ENCODE measurements around the gene GDI2.
"Not testable (repeated sequence)": the region's sequence is repeated elsewhere in the genome, so short reads cannot be mapped to it uniquely, and the experiment has no call there.

The GDI2 gene

GRCh38 chr10:5813341-5814109, at the start of gene GDI2:
TSS of gene GDI2 (minus strand) at chr10:5813434. CDS start at chr10:5813258, 176 bp downstream.
- DNase-seq, result peak; percentile 98

GRCh38 chr10:5862360-5862961, 49.2 kb upstream of the GDI2 start:
- DNase-seq, result no peak

DNA sequence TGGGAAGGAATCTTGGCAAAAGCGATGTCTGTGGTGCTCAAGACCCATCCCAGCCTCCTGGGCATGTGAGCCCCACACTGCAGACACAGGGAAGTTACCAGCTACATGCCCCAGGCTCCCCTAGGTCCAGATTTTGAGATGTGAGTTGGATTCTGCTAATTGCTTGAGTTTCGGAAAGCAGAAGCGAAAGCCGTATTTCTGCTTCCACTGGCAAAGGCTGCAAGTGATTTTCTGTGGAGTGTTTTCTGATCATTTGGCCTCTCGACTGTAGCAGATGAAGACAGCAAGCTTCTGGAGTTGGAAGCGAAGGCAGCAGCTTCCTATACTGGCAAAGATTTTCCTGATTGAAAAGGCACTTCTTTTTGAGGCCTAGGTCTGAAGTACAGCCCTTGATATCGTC, 46.8 kb upstream of the GDI2 start:
- DNase-seq, result no peak

DNA sequence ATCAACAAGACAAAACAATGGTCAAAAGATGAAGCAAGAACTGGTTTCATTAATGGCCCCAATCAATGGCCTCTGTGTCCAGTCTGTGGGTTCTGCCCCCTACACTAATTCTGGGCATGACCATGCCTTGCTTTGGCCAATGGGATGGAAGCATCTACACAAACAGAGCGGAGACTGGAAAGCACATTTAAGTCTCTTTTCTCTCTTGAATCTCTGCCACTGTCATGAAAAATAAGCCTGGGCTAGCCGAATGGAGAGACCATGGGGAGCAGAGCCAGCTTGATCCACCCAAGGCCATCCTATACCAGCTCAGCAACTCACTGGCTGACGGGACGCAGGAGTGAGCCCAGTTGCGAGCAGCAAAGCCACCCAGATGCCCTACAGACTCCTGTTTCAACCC, 45.6 kb upstream of the GDI2 start:
- no peak for DNase-seq

DNA sequence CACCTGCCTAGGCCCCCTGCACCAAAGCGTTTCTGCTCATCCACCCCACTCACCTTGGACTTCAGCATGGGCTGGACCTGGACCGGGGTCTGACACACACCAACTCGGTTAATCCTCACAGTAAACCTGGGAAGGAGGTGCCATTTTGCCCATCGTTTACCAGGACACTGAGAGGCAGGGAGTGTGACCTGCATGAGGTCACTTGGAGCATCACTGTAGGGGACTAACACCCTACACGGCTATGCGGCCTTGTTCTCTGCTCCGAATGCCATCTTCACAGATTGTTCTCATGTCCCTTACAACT, 43.4 kb upstream of the GDI2 start:
- DNase-seq, result no peak

DNA sequence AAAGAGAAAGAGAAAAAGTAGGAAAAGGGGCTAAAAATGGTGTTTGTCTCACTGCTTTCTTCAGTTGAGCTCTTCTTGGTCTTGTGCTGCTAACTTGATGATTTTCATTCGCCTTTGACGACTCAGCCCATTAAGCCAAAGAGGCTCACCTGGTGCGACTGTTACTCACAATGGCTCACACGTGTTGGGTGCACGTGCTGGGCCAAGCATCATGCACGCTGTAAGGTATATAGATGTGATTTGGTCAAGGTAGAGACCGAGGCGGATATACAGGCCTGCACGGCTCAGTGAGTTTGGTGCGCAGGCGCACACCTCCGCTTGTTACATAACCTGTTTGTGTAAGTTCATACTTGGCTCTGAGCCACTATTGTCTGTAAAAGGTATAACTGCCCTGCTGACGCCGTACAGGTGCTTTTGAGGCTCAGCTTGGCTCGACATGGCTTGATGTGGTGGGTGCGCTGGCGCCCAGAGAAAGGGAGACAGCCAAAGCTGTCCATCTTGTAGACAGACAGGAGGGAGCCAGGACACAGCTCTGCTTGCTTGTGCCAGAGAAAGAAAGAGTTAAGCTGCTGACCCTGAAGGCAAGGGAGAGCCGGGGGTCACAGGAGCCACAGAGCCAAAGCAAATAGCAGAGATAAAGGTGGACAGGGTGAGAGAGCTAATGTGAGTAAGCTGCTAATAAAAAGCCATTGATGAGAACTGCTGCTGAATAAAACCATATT, 42.9 kb upstream of the GDI2 start:
- no peak for DNase-seq

DNA sequence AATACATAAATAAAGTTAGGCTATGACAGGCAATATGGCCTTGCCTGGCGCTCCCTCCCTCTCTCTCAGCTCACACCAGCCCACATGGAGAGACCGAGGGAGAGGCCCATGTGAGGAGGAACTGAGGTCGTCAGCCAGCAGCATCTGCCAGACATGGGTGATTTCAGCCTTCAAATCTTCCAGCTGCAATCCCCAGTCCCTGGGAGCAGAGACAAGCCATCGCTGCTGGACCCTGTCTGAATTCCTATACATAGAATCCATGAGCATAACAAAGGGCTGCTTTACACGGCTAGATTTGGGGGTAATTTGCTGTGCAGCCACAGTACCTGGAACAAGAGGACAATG, 40.9 kb upstream of the GDI2 start:
- no peak for DNase-seq

DNA sequence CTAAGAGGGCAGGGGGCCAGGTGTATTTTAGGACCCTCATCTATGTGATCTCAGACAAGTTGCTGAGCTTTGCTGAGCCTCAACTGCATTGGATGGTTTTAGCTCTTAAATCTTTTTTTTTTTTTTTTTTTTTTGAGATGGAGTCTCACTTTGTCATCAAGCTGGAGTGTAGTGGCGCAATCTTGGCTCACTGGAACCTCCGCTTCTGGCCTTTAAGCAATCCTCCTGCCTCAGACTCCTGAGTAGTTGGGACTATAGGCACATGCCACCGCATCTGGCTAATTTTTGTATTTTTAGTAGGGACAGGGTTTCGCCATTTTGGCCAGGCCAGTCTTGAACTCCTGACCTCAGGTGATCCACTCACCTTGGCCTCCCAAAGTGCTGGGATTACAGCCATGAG, 33.4 kb upstream of the GDI2 start:
- not testable (repeated sequence) for DNase-seq

- DNase-seq, result no peak
These were observed 31.3 kb upstream of the GDI2 start for GRCh38 chr10:5844345-5845055.

DNA sequence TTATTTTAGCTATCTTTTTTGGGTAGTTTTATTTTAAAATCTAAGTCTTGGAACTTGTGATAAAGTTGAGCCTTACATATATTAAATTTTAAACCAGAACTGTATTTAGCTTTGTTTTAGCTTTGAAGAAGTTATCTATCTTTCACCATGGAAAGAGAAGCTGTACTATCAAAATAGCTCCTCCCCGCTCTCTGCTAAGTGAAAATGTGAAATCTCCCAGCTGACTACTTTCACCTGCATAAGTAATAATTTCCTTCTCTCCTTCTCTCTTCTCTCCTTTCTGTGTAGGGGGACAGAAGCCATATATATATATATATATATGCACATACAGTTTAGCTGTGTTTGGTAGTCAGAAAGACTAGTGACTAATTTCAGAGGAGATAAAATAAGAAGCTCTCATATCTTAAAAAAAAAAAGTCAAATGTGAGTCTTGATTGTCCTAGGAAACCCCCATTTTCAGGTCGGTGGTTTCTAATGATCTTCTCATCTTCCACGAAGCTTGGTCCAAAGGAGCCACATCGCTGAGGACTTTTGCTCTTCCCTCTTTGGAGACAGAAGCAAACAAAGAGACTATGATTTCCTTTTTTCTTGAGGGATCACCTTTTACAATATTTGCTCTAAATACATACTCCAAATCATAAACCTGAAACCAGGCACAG, 30.6 kb upstream of the GDI2 start:
- no peak for DNase-seq

DNA sequence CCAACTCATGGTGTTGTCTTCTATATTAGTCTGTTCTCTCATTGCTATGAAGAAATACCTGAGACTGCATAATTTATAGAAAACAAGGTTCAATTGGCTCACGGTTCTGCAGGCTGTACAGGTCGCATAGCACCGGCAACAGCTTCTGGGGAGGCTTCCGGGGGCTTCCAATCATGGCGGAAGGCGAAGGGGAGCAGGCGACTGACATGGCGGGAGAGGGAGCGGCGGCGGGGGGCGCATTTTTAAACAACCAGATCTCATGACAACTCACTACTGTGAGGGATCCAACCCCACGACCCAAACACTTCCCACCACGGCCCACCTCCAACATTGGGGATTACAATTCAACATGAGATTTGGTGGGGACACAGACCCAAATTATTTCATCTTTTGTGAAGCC, 28.7 kb upstream of the GDI2 start:
- no peak for DNase-seq

- DNase-seq, result peak; percentile 49
These were observed 27.4 kb upstream of the GDI2 start for GRCh38 chr10:5840314-5841307.

DNA sequence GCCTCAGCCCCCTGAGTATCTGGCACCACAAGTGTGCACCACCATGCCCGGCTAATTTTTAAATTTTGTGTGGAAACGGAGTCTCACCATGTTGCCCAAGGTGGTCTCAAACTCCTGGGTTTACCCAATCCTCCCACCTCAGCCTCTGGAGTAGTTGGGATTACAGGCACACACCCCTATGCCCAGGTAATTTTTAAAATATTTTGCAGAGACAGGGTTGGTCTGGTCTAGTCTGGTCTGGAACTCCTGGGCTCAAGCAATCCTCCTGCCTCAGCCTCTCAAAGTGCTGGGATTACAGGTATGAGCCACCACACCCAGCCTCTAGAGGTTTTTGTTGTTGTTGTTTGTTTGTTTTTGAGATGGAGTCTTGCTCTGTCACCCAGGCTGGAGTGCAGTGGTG, 22.9 kb upstream of the GDI2 start:
- DNase-seq, result not testable (repeated sequence)

GRCh38 chr10:5835446-5836095, 22.3 kb upstream of the GDI2 start:
- no peak for DNase-seq

DNA sequence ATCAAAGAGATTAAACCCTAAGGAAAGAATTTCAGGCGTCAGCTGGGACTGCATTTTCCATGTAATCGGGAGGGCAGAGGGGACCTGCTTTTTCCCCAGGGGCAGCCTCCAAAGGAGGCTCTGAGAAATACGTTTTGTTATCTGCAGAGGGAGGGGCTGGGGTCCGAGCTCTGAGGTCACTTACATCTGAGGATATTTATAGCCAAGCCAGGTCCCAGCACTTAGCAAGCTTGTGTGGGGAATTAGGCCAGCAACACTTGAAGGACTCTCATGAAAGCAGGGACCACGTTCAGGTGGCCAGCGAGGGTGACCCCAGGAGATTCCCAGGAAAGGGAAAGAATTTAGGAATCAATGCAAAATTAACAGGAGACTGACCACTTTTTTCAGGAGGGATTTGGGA, 20.6 kb upstream of the GDI2 start:
- DNase-seq, result no peak

DNA sequence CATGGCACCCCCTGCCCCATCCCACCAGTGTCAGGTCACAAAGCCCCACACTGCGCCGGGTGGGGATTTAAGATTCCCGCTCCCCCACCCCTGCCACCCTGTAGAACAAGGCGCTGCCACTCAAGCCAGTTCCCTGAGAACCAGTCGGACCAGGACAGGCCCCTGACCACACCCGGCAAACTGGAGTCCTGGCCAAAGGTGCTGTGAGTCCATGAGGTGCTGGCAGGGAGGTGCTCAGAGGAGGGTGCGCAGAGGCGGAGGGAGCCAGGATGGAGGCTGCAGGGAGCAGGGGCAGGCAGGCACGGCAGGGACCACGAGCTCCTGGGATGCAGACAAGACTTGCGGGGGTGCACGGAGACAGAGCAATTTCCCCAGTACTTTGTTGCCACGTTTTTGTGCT, 19.7 kb upstream of the GDI2 start:
- DNase-seq, result no peak

- DNase-seq, result no peak
These were observed 18.2 kb upstream of the GDI2 start for GRCh38 chr10:5831446-5831782.

GRCh38 chr10:5830629-5831445, 17.6 kb upstream of the GDI2 start:
- no peak for DNase-seq

DNA sequence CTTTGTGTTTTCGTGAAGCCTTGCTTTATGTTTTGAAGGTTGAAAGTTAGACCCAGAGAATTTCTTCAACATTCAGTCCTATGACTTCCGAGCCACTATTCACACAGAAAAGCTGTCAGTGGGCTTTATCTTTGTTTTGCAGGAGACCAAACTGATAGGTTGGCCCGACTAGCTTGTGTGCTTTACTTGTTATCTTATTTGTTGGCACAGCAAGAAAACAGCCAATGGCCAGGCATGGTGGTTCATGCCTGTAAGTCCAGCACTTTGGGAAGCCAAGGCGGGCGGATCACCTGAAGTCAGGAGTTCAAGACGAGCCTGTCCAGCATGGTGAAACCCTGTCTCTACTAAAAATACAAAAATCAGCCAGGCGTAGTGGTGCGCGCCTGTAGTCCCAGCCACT, 16.0 kb upstream of the GDI2 start:
- no peak for DNase-seq

GRCh38 chr10:5828725-5829124, 15.5 kb upstream of the GDI2 start:
- DNase-seq, result no peak

DNA sequence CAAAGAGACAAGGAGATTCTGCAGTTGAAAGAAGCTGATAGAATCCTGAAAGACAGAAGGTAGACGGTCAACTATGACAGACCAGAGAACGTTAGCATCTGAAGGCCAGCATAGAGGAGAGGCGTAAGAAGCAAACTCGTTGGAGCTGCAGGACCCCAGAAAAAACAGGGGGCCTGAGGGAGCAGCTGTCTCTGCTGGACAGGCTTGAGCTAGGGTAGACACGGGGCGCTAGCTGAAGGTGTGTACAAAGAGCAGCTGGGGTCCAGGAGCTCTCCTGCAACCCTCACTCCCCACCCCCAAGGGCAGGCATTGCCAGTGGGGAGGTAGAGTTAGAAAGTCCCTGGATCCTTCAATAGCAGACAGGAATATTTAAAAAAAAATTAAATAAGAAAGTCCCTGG, 14.6 kb upstream of the GDI2 start:
- DNase-seq, result no peak
